HL-60/S4 treated with retinoic acid at 250 ng/mL for 4 days and 3 days (cell line): Measurements from ENCODE around the gene RPL26.
"Not testable (repeated sequence)": the region's sequence is repeated elsewhere in the genome, so short reads cannot be mapped to it uniquely, and the experiment has no call there.

Source experiments
- in situ Hi-C: fragments of 300-500 bp; cut with MboI; formaldehyde crosslinking; loops from 2 replicates; pipeline ENCODE4 v1.7.0; 2022; ENCODE audit warnings: low sequenced_read_pairs

RPL26 gene

GRCh38 chr17:8398980-8399379, 16.0 kb upstream of the RPL26 start:
- in situ Hi-C loops, result no loop called here

GRCh38 chr17:8397636-8398035, 14.6 kb upstream of the RPL26 start, which contains the start of gene RNF222:
TSS of gene RNF222 (minus strand) at chr17:8397827. CDS start at chr17:8393461, 4,366 bp downstream.
- in situ Hi-C loops, result no loop called here

- in situ Hi-C loops, result not testable (repeated sequence)
Measured at GRCh38 chr17:8394497-8394896, 11.5 kb upstream of the RPL26 start.

GRCh38 chr17:8393470-8394231, 10.7 kb upstream of the RPL26 start:
- in situ Hi-C loops, result no loop called here

- in situ Hi-C loops, result no loop called here
Measured at GRCh38 chr17:8392674-8393469, 9.9 kb upstream of the RPL26 start.

- in situ Hi-C loops, result no loop called here
Measured at GRCh38 chr17:8392274-8392673, 9.3 kb upstream of the RPL26 start.

GRCh38 chr17:8391711-8392110, 8.7 kb upstream of the RPL26 start:
- in situ Hi-C loops, result no loop called here

GRCh38 chr17:8387914-8388651, 5.1 kb upstream of the RPL26 start:
- in situ Hi-C loops, result no loop called here

- in situ Hi-C loops, result no loop called here
Measured at GRCh38 chr17:8386841-8387240, 3.8 kb upstream of the RPL26 start.

- in situ Hi-C loops, result no loop called here
Measured at GRCh38 chr17:8384801-8385378, 1.9 kb upstream of the RPL26 start.

- in situ Hi-C loops, result no loop called here
Measured at GRCh38 chr17:8382880-8383142, 182 bp downstream of the RPL26 start.

- in situ Hi-C loops, result no loop called here
Measured at GRCh38 chr17:8382052-8382879, 727 bp downstream of the RPL26 start.

- in situ Hi-C loops, result no loop called here
Measured at GRCh38 chr17:8380049-8380448, 2.9 kb downstream of the RPL26 start.

- in situ Hi-C loops, result not testable (repeated sequence)
Measured at GRCh38 chr17:8378117-8378516, 4.9 kb downstream of the RPL26 start.

- in situ Hi-C loops, result no loop called here
Measured at GRCh38 chr17:8377422-8377821, 5.6 kb downstream of the RPL26 start.

- in situ Hi-C loops, result no loop called here
Measured at GRCh38 chr17:8376271-8377067, 6.5 kb downstream of the RPL26 start, which contains the start of gene KRABD2. TSS of gene KRABD2 (minus strand) at chr17:8376704.

GRCh38 chr17:8375738-8376259, 7.2 kb downstream of the RPL26 start:
- in situ Hi-C loops, result no loop called here

- in situ Hi-C loops, result not testable (repeated sequence)
Measured at GRCh38 chr17:8373856-8374255, 9.1 kb downstream of the RPL26 start.

- in situ Hi-C loops, result no loop called here
Measured at GRCh38 chr17:8372422-8372821, 10.6 kb downstream of the RPL26 start.
